ENCODE results near the gene DGCR2.
"Not testable (repeated sequence)": the region's sequence is repeated elsewhere in the genome, so short reads cannot be mapped to it uniquely, and the experiment has no call there.

DGCR2 gene

GRCh38 chr22:19056951-19057401, 65.2 kb downstream of the DGCR2 start:
- DNase-seq = no peak

- DNase-seq = no peak
Observed at GRCh38 chr22:19055801-19056200, 66.4 kb downstream of the DGCR2 start.

- no peak for DNase-seq
Observed at GRCh38 chr22:19052941-19053541, 69.2 kb downstream of the DGCR2 start.

GRCh38 chr22:19051381-19052072, 70.7 kb downstream of the DGCR2 start:
- no peak for DNase-seq

GRCh38 chr22:19050847-19051246, 71.4 kb downstream of the DGCR2 start:
- not testable (repeated sequence) for DNase-seq

- DNase-seq = no peak
Observed at GRCh38 chr22:19050117-19050516, 72.1 kb downstream of the DGCR2 start.

- DNase-seq = no peak
Observed at GRCh38 chr22:19048531-19048930, 73.7 kb downstream of the DGCR2 start.

GRCh38 chr22:19047993-19048392, 74.2 kb downstream of the DGCR2 start:
- no peak for DNase-seq

GRCh38 chr22:19046719-19047609, 75.2 kb downstream of the DGCR2 start:
- DNase-seq = no peak

GRCh38 chr22:19046287-19046686, 75.9 kb downstream of the DGCR2 start:
- no peak for DNase-seq

- DNase-seq = no peak
Observed at GRCh38 chr22:19045094-19045493, 77.1 kb downstream of the DGCR2 start.

GRCh38 chr22:19044381-19044780, 77.8 kb downstream of the DGCR2 start:
- DNase-seq = no peak

- no peak for DNase-seq
Observed at GRCh38 chr22:19043121-19044085, 78.8 kb downstream of the DGCR2 start.

- DNase-seq = no peak
Observed at GRCh38 chr22:19042285-19043120, 79.7 kb downstream of the DGCR2 start.

GRCh38 chr22:19041704-19042074, 80.5 kb downstream of the DGCR2 start:
- DNase-seq = no peak

GRCh38 chr22:19040888-19041703, 81.1 kb downstream of the DGCR2 start:
- no peak for DNase-seq

GRCh38 chr22:19040391-19040861, 81.8 kb downstream of the DGCR2 start:
- no peak for DNase-seq

- DNase-seq = no peak
Observed at GRCh38 chr22:19039796-19040280, 82.4 kb downstream of the DGCR2 start.

GRCh38 chr22:19039448-19039780, 82.8 kb downstream of the DGCR2 start:
- no peak for DNase-seq

- DNase-seq = no peak
Observed at GRCh38 chr22:19038728-19039447, 83.3 kb downstream of the DGCR2 start.
